Measurements from ENCODE around the gene SNRK.
"Not testable (repeated sequence)": the region's sequence is repeated elsewhere in the genome, so short reads cannot be mapped to it uniquely, and the experiment has no call there.

SNRK gene

GRCh38 chr3:43348852-43349574 is 62.7 kb downstream of the SNRK start:
- DNase-seq = no peak

- DNase-seq = no peak
Observed at GRCh38 chr3:43349716-43350115, 63.4 kb downstream of the SNRK start.

GRCh38 chr3:43353393-43353792 is 67.1 kb downstream of the SNRK start:
- no peak for DNase-seq

DNA sequence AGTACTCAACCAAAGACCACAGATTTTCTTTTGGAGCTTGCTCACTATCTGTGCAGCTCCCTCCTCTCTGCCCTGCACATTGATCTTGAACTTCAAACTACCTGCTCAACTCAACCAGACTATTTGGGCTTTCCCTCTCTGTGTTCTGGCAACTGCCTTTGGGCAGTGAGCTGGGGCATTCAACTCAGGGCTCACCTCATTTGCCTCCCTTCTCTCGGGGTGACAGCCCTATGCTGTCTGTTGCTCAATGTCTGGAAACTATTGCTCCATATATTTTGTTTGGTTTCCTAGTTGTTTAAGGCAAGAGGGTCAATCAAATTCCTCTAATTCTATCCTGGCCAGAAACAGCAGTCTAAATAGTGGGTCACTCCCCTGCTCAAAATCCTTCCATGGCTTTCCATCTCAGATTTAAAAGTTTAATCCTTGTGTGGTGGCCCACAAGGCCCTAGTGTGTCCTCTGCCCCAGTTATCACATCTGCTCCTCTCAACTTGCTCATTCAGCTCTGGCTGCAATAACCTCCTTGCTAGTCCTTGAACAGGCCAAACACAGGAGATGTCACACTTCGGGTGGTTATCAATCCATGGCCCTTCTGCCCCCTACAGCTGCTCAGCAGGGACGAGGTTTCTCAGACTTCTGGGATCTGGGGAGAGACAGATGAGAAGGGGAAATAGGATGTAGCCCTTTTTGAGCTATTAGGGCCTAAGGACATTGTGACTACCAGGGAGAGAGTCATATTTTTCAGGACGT is 67.8 kb downstream of the SNRK start:
- DNase-seq = no peak

DNA sequence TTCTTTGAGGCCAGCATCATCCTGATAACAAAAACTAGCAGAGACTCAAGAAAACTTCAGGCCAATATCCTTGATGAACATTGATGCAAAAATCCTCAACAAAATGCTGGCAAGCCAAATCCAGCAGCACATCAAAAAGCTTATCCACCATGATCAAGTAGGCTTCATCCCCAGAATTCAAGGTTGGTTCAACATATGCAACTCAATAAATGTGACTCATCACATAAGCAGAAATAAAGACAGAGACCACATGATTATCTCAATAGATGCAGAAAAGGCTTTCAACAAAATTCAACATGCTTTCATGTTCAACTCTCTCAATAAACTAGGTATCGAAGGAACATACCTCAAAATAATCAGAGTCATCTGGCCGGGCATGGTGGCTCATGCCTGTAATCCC is 69.7 kb downstream of the SNRK start:
- not testable (repeated sequence) for DNase-seq

- no peak for DNase-seq
Observed at GRCh38 chr3:43361077-43361476, 74.7 kb downstream of the SNRK start.

DNA sequence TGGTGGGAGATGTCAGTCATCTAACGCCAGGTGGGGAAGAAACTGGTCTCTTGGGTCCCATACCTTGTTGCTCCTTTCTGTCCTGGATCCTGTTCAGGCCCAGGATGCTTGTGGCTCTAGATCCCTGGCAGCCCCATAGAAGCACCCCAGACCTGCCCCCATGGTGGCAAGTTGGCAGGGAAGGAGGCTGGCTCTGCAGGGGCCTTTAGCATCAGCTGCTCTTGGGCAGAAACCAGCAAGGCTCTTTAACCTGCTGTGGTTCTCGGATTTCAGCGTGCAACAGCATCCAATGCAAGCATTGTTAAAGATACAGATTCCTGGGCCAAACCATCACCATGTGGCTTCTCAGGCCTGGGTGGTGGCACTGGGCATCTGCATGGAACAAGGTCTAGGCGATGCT is 75.8 kb downstream of the SNRK start:
- DNase-seq = no peak

- no peak for DNase-seq
Observed at GRCh38 chr3:43362961-43363360, 76.6 kb downstream of the SNRK start.

- DNase-seq = no peak
Observed at GRCh38 chr3:43363621-43364266, 77.4 kb downstream of the SNRK start.

DNA sequence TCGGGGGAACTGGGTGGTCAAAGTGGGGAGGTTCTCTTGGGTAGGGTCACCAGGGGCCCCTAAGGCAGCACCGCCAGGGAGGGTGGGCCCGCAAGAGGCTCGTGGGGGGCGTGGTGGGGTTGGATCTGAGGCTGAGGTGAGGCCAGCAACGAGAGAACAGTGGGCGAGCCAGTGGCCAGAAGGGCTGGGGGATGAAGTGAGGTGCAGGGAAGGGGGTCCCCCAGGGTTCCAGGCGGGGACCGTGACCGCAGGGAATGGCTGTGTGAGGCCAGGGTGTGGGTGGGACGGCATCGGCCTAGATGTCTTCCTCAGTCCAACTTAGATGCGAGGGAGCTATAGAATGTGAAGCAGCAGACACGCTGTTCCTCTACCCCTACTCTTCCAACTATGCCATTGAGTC is 78.2 kb downstream of the SNRK start:
- DNase-seq = no peak

- DNase-seq = no peak
Observed at GRCh38 chr3:43364926-43365325, 78.6 kb downstream of the SNRK start.

- DNase-seq = no peak
Observed at GRCh38 chr3:43365601-43366305, 79.4 kb downstream of the SNRK start.

DNA sequence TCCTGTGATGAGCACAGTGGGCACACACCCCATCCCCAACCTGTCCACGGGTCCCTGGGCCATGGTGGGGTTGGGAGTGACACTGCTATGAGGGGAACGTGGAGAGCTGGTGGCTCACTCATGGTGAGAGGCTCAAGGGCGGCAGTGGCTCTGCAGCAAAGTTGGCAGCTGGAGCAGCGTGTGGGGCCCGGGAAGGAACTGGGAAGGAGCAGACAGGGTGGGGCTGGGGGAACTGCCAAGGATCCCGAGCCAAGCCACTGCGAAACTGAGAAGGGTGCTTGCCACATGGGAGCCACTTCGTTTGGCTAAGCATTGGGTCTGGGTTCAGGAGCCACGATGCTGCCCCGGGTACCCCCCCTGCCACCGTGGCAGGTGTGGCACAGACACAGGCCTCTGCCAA is 80.1 kb downstream of the SNRK start:
- DNase-seq = no peak

DNA sequence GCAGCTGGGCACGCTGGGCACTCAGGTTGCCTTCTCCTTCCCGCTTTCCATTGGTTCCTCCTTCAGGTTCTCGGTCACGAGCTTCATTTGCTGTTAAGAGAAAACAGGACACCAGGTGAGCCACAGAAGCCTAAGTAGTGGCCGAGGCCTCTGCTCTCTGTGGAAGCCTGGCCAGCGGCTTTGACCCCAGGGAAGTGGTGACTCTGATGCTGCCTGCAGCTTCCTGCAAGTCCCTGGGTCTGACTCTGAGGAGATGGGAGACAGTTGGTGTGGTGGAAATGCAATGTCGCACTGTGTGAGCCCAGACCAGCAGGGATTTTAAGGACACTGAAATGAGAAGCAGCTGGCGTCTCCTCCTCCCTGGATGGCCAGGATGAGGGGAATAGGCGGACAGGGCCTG is 80.5 kb downstream of the SNRK start:
- DNase-seq = no peak

GRCh38 chr3:43369404-43370292 is 83.3 kb downstream of the SNRK start:
- DNase-seq = peak; percentile 26

GRCh38 chr3:43370293-43370980 is 84.1 kb downstream of the SNRK start:
- no peak for DNase-seq

DNA sequence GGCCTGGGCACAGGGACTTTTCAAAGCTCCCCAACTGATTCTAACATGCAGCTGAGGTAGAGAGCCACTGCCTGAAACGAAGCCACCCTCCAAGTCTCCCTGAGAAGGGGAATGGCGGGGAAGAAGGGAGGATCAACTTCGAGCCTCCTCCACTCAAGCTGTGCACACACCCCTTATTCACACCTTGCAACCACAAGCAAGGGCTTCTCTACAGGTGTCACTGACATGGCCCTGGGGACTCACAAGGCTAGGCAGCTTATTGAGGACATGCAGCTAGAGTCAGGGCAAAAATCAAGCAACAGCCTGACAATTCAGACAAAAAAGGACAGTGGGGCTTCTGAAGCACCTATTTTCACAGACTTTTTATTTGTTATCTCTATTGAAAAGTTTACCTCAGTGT is 85.2 kb downstream of the SNRK start:
- no peak for DNase-seq

DNA sequence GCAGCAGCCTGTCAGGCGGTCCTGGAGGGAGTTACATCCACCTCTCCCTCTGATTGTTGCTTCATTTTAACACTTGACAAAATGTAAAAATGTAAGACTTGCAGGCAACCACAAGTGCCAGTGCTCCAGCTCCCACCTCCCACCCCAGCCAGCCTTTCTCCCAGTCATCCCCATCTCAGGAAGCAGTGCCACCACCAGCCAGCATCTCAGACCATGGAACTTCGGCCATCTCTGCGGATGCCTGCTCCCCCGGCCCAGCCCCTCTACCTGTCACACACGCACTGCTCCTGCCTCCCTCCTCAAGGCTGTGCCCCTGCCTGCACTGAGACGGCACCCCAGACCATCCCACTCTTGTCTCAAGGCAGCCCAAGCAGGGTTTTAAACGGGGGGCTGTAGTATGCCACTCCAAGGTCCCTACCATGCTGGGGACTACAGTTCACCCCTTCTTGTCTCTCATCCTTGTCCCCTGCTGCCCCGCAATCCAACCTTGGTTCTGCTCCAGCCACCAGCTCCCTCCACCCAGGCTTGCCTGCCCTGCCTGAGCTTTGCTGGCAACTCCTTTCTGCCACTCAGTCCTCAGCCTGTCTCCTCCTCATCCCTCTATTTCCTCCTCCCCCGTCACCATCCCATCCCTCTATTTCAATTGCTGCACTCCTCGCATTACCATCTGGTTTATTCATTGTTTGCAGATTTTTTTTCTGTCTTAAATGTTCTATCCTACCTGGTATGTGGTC is 85.8 kb downstream of the SNRK start:
- DNase-seq = no peak

DNA sequence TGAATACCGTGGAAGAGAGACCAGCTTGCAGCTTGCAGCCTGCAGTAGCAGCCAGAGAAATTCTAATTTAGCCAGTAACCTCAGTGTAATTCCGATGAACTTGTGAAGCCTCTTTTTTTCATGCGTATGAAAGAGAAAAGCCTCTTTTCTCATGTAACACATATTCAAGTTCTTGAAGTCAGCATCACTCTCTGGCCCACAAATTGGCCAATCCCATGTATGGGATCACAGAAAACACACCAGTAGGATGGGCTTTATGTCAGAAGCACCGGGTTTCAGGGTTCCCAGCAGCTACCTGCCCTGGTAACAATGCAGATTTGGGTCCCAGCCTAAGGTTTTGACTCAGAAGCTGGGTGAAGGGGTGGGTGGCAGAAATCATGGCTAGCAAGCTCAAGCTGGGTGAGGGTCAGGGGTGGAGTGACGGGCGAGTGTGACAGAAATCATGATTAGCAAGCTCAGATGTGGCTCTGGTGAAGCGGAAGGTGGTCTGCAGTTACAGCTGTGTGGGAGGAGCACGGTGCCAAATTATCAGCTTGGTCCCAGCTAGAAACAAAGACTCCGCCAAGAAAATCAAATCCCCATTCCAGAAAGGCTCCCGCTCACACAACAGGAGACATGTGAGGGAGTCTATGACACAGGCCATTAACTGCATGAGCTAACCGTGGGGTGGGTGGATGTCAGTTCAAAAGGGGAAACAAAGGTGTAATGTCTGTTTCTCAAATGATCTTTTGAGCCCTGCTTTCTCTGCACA is 86.6 kb downstream of the SNRK start:
- no peak for DNase-seq

- DNase-seq = no peak
Observed at GRCh38 chr3:43373560-43373928, 87.2 kb downstream of the SNRK start.

Data from KG1 (cell line).